Measurements from ENCODE around the gene SPANXA2. TPM values are rescaled to one million over a fixed set of nuclear protein-coding genes. Genes with fewer than 3 reads are reported as not detected.

Gene SPANXA2
- total RNA-seq, 1 experiment from 2014 or later: not detected

GRCh38 chrX:141619336-141619735 lies 29.8 kb downstream of the SPANXA2 start (continued):
- no peak for TF ChIP-seq TCF7L2 (IDR thresholded peaks at IDR 0.05; ENCODE audit: borderline replicate concordance, extremely low read depth, insufficient read depth, insufficient read length)

- no peak for ATAC-seq
- RAD21 ChIA-PET (ENCODE audit: low non-redundant PET in 1 of 2, low total read pairs in 2 of 2, uncharacterized antibody in 2 of 2, unreplicated experiment in 2 of 2): no interaction called here
Observed at GRCh38 chrX:141632124-141632523, 42.6 kb downstream of the SPANXA2 start.

More at GRCh38 chrX:141632124-141632523, 42.6 kb downstream of the SPANXA2 start:
- ChIA-PET POLR2A (no interaction called here), CTCF (no interaction called here)
- H3K9ac ChIP-seq (ENCODE audit: low read length): no peak overlapping the region
- no peaks in the 10 kb centered on the region for H3K36me3 ChIP-seq (ENCODE audit: control insufficient read depth in 1 of 2, insufficient read depth in 2 of 2, low read length in 2 of 2)
- H3K79me2 ChIP-seq (ENCODE audit: insufficient read depth, low read length): no peaks in the 10 kb centered on the region
- H3K4me3 ChIP-seq (replicated peaks in 1 of 2; ENCODE audit: low read depth in 1 of 2, low read length in 2 of 2): no peak overlapping the region
- H3K27me3 ChIP-seq (ENCODE audit: insufficient read depth, low read length): no peaks in the 10 kb centered on the region
- intact Hi-C loops (cut with micrococcal nuclease): no loop called here
- H3K27ac ChIP-seq (ENCODE audit: low read depth, low read length): no peak overlapping the region
- no peaks in the 10 kb centered on the region for H3K9me3 ChIP-seq (ENCODE audit: control insufficient read depth in 1 of 2, insufficient read depth in 1 of 2, low read depth in 1 of 2, low read length in 2 of 2)
- H3K9me2 ChIP-seq (ENCODE audit: insufficient read depth): no peaks in the 10 kb centered on the region
- TF ChIP-seq EZH2phosphoT487 (IDR thresholded peaks at IDR 0.05; ENCODE audit: borderline replicate concordance) (no peak), ELF1 (IDR thresholded peaks at IDR 0.05; ENCODE audit: borderline replicate concordance, low read depth) (no peak), REST (IDR thresholded peaks at IDR 0.05; ENCODE audit: low read depth) (no peak), SRF (IDR thresholded peaks at IDR 0.05; ENCODE audit: low read depth) (no peak), POLR2A (IDR thresholded peaks at IDR 0.05; ENCODE audit: borderline replicate concordance, extremely low read depth, insufficient read depth, insufficient read length) (no peak)
- no peak overlapping the region for H2AFZ ChIP-seq (ENCODE audit: low read depth, low read length, poor library complexity, severe bottlenecking)
- no peak overlapping the region for H3K4me2 ChIP-seq (ENCODE audit: low read length)
- no TSS peak for BruUV-seq (replicated peaks)
- no peaks in the 10 kb centered on the region for H4K20me1 ChIP-seq (ENCODE audit: insufficient read depth)
- DNase-seq (ENCODE audit: low read depth, low spot score): no peak
- no peaks in the 10 kb centered on the region for H3K4me1 ChIP-seq (ENCODE audit: control insufficient read depth in 1 of 2, insufficient read depth in 2 of 2, low read length in 2 of 2)

Measured in HCT116 (cell line).